ENCODE measurements around the gene RET. TPM values are rescaled to one million over a fixed set of nuclear protein-coding genes. Genes with fewer than 3 reads are reported as not detected.

RET gene
- total RNA-seq, 2 donors from 2014 or later, result 1.9 to 3.3 TPM

DNA sequence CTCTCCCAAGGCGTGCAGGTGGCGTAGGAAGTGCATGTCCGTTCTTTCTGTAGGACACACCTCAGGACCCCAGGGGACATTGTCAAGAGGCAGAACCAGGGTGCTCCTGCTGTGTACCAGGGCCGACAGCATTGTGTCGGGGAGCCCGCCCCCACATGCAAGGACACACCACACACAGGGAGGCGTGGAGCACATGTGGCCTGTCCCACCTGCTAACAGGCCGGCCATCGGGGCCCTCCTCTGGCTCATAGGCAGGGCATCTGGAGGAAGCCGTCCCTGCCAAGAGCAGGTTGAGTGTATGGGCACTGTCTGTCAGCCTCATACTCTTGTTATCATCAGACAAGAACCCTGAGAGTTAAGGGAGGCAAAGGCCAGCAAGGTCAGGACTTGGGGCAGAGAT, 12.7 kb downstream of the RET start:
- Histone ChIP-seq H3K4me3 (no peak overlapping the region), H3K9me3 (no peaks in the 10 kb centered on the region), H3K4me1 (no peaks in the 10 kb centered on the region), H3K27ac (no peak overlapping the region), H3K9ac (ENCODE audit: low read depth in 2 of 2, low read length in 2 of 2) (no peak overlapping the region), H3K36me3 (no peaks in the 10 kb centered on the region), H3K27me3 (no peaks in the 10 kb centered on the region)
- TF ChIP-seq, protein P1, sequence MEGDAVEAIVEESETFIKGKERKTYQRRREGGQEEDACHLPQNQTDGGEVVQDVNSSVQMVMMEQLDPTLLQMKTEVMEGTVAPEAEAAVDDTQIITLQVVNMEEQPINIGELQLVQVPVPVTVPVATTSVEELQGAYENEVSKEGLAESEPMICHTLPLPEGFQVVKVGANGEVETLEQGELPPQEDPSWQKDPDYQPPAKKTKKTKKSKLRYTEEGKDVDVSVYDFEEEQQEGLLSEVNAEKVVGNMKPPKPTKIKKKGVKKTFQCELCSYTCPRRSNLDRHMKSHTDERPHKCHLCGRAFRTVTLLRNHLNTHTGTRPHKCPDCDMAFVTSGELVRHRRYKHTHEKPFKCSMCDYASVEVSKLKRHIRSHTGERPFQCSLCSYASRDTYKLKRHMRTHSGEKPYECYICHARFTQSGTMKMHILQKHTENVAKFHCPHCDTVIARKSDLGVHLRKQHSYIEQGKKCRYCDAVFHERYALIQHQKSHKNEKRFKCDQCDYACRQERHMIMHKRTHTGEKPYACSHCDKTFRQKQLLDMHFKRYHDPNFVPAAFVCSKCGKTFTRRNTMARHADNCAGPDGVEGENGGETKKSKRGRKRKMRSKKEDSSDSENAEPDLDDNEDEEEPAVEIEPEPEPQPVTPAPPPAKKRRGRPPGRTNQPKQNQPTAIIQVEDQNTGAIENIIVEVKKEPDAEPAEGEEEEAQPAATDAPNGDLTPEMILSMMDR (IDR thresholded peaks at IDR 0.05), result no peak
- DNase-seq, result no peak
- intact Hi-C loops (cut with DNase I), result no loop called here

DNA sequence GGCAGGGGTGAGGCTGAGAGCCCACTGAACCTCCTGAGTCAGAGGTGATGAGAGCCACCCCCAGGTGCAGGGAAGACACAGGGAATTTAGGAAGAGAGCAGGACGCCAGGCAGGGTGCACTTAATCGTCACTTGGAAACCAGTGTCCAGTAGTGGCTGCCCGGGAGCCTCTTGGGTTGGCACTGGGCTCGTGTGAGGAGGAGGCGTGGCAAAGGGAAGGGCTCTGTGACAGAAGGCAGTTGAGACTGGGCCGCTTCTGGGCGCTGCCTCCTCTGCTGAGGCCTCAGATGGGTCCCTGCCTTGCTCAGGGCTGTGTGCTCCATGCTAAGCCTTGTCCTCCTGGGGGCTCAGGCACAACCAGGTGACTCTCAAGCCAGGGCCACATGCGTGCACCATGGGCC, 13.3 kb downstream of the RET start:
- TF ChIP-seq, protein P1 (IDR thresholded peaks at IDR 0.05), result no peak

DNA sequence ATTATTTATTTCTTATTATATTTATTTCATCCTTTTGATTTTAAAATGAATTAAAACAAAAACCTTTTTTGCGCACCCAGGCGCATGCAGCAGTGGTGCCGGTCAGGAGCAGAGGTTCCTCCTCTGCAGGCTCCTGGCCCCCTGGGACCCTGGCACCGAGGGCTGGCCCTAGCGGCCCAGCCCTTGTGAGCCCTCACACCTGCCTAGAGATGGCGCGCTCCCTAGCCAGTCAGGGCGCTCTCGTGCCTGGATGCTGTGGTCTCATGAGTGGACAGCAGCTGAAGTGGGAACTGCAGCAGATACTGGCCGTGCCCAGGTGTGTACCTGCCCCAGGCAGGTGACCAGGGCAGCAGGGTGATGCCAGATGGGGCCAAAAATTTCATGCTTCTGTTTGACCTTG, 13.8 kb downstream of the RET start:
- Histone ChIP-seq H3K9me3 (no peaks in the 10 kb centered on the region), H3K36me3 (no peaks in the 10 kb centered on the region), H3K27me3 (no peaks in the 10 kb centered on the region), H3K4me1 (no peaks in the 10 kb centered on the region), H3K9ac (ENCODE audit: low read depth in 2 of 2, low read length in 2 of 2) (no peak overlapping the region), H3K4me3 (no peak overlapping the region), H3K27ac (no peak overlapping the region)
- TF ChIP-seq, protein P1 (IDR thresholded peaks at IDR 0.05), result no peak
- intact Hi-C loops (cut with DNase I), result no loop called here
- DNase-seq, result no peak

More for the DNA sequence above, 13.3 kb downstream of the RET start:
- Histone ChIP-seq H3K4me3 (no peak overlapping the region), H3K36me3 (no peaks in the 10 kb centered on the region), H3K9ac (ENCODE audit: low read depth in 2 of 2, low read length in 2 of 2) (no peak overlapping the region), H3K4me1 (no peaks in the 10 kb centered on the region), H3K27ac (no peak overlapping the region), H3K27me3 (no peaks in the 10 kb centered on the region), H3K9me3 (no peaks in the 10 kb centered on the region)
- intact Hi-C loops (cut with DNase I), result no loop called here
- no peak for DNase-seq

DNA sequence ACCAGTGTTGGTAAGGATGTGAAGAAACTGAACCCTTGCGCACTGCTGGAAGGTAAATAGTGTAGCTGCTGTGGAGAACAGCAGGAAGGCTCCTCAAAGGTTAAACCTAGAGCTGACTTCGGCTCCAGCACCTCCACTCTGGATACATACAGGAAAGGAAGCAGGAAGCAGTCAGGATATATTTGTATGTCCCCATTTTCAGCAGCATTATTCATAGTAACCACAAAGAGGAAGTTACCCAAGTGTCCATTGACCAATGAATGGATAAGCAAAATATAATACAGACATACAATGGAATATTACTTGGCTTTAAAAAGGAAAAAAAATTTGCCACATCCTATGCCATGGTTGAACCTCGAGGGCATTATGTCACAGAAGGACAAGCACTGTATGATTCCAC, 15.0 kb downstream of the RET start:
- no peaks in the 10 kb centered on the region for H3K4me1 ChIP-seq
- intact Hi-C loops (cut with DNase I), result no loop called here
- no peaks in the 10 kb centered on the region for H3K9me3 ChIP-seq
- H3K4me3 ChIP-seq, result no peak overlapping the region
- DNase-seq, result no peak
- H3K27me3 ChIP-seq, result no peaks in the 10 kb centered on the region
- TF ChIP-seq, protein P1 (IDR thresholded peaks at IDR 0.05), result no peak
- no peak overlapping the region for H3K27ac ChIP-seq
- no peak overlapping the region for H3K9ac ChIP-seq (ENCODE audit: low read depth in 2 of 2, low read length in 2 of 2)
- no peaks in the 10 kb centered on the region for H3K36me3 ChIP-seq

DNA sequence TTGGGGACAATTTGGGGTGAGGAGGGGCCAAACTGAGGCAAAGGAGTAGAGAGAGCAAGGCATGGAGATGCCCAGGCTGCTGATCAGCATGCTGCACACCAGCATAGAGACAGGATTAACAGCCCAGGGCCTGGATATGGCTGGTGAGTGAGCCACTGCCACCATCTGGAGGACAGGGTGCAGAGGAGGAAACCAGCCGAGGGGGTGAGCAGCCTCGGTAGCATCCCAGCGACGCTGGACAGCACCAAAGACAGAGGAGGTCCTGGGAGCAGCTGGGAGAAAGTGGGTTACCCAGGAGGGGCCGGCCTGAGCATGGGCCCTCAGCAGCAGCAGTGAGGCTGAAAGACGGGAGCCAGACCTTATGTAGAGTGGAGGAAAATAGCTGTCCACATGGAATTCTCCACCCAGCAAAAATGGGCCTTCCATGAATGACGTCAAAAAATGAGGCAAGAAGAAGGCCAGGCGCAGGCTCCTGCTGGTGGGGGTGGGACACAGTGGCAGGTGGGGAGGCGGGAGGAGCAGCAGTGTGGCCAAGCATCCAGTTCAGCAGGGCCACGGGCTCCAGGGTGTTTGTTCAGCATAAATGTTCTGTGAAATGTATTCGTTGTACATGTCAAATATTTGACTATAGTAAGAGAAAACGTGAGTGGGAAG, 16.7 kb downstream of the RET start:
- intact Hi-C loops (cut with DNase I), result no loop called here
- H3K4me1 ChIP-seq, result no peaks in the 10 kb centered on the region
- no peaks in the 10 kb centered on the region for H3K27me3 ChIP-seq
- no peaks in the 10 kb centered on the region for H3K36me3 ChIP-seq
- TF ChIP-seq, protein P1 (IDR thresholded peaks at IDR 0.05), result no peak
- H3K4me3 ChIP-seq, result no peak overlapping the region
- no peak for DNase-seq
- no peak overlapping the region for H3K27ac ChIP-seq
- H3K9me3 ChIP-seq, result no peaks in the 10 kb centered on the region
- H3K9ac ChIP-seq (ENCODE audit: low read depth in 2 of 2, low read length in 2 of 2), result no peak overlapping the region
